Measurements from ENCODE around the gene OSR1.

Gene OSR1

DNA sequence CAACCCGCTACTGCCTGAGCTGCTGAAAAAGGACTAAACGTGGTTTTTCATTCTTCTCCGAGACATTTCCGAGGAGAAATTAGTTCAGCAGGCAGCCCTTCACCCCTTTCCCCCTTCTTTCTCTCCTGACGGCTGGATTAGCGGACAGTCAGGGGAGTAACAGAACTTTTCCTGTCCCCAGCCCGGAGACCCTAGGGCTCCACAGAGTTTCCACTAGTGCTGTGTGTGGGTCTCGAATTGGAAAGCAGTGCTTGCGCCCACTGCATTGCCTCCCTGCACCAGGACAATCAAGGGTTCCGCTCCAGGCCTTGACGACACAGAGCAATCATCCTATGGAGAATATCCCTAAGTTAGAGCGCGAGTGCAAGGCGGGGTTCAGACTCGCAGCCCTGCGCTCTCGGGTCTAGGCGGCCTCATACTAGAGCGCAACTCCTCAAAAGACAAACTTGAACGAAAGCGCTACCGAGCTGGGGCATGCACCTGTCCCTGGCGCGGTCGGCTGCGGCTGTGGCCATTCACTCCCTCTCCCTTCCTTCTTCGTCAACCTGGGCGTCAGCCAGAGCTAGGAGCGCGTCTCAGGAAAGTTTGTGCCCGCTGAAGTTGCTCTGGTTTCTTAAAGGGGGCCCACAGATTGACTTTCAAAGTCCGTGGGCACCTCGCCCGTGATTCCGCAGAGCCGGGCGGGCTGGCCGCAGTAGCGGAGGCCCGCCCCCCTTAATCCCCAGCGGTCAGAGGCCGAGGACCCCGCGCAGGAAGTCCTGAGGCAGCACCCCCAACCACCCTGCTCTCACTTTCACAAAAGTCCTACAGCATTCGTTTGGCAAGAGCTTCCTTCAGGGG lies 801 bp downstream of the OSR1 start:
- no peak for DNase-seq (ENCODE audit: low read depth)

DNA sequence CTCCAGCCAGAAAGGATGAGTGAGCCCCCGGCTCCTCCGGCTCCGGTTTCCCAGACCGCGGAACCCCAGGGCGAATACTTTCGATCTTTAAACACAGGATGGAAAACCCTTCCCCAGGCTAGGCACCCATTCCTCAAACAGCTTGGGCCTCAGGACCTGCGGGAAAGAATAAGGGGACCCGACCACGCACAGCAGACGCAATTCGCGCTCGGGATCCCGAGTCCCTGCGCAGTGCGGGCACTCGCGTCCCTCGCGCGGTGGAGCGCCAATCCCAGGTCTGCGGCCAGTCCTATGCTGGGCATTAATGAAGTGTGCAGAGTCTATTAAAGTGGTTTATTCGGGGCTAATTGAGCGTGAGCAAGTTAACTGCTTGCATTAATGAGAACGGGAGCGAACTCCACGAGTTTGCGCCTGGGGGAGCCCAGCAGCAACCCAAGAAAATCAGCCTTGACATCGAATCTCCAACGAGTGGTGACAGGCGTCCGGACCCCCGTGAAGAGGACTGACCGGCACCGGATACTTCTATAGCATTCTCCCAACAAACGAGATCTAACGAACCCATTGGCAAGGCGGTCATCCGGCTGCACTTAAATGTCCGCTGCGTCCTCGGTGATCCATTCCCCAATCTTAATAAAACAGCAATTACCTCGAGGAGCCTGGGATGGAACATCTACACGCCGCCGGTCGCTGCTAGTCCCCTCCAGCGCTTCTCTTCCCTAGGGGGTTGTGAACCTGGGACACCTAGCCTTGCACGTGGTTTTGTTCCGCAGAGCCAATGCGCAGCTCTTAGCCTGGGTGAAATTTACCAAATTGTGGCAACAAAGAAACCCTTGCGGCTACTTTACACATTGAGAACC lies 1.6 kb downstream of the OSR1 start:
- no peak for DNase-seq (ENCODE audit: low read depth)

GRCh38 chr2:19355931-19356544 lies 2.4 kb downstream of the OSR1 start:
- no peak for DNase-seq (ENCODE audit: low read depth)

DNA sequence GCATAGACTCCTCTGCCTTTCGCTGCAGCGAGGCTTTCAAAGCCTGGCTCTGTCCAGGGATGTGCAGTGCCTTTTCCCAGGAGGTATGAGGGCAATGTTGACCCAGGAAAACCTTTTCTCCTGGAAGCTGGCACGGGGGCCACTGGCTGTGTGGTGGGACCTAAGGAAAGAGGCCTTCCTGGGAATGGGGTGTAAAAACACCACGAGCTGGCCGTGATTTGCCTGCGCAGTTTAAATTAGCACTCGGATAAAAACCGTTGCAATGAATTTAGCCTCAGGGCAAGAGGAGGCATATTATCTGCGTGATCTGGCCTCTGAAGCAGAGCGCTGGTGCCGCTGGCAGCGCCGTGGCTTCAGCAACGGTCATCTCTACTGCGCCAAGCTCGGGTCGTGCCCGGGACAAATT lies 3.0 kb downstream of the OSR1 start:
- DNase-seq (ENCODE audit: low read depth) = no peak

DNA sequence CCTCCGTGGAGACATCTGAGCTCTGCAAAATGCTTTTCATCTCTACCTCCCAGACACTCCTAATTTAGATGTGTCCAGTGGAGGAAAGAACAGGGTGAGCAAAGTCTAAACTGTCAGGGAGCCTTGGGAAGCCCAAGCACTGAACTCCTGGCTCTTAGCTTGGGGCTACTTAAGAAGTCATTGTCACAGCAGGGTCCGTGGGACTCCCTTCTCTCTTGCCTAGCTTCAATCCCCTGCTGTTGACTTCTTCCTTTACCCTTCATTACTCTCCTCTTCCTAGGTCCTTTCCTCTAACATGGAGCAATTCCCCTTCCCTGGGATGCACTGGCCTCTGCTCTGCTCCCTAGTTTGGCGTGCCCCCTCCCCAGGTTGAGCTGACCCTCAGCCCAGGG lies 3.4 kb downstream of the OSR1 start:
- no peak for DNase-seq (ENCODE audit: low read depth)

DNA sequence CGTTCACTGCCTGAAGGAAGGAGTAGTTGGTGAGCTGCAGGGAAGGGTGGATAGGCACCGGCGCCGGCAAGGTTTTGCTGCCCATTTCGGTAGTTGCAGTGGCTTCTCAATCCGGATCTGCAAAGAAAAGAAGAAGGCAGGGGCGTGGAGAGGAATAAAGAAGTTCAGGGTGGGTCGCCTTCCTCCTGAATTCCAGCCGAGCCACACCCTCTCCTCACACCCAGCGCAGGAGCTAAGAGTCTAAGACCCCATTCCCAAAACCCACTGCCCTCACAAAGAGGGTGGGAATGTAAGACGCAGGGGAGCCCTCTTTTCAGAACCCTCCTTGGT lies 4.7 kb downstream of the OSR1 start:
- DNase-seq (ENCODE audit: low read depth) = no peak

- DNase-seq (ENCODE audit: low read depth) = no peak
Observed at GRCh38 chr2:19352946-19353720, 5.3 kb downstream of the OSR1 start.

DNA sequence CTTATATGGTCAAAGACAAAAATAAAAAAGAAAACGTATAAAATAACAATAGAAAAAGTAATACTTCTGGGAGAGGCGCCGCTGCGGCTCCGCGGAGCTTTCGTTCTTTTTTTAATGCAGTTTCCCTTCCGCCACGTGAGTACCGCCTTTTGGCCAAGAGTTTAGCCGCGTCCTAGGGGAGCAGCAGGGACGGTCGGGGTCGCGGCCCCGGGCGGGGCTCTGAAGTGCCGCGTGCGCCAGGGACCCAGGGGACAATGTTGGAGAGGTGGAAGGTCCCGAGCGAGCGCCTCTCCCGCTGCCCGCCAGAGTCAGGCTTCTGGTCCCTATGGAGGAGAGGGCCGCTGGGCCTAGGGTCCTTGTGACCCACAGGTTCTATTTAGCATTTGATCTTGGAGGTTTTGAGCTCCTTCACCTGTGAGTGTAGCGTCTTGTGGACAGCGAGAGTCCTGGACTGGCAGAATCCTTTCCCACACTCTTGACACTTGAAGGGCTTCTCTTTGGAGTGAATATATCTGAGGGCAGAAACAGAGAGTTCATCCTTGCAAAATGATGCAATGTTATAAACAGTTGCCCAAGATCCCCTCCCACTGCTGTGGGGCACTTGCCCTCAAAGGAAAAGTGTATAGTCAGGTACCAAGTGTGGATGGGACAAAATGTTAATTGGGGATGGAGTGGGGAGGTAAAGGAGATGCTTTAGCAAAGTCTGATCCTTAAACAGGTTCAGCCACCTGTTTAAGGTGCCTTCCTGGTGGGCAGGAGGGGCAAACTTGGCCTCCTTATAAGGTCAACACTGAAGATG lies 6.3 kb downstream of the OSR1 start:
- no peak for DNase-seq (ENCODE audit: low read depth)

GRCh38 chr2:19351499-19351898 lies 6.9 kb downstream of the OSR1 start:
- no peak for DNase-seq (ENCODE audit: low read depth)

DNA sequence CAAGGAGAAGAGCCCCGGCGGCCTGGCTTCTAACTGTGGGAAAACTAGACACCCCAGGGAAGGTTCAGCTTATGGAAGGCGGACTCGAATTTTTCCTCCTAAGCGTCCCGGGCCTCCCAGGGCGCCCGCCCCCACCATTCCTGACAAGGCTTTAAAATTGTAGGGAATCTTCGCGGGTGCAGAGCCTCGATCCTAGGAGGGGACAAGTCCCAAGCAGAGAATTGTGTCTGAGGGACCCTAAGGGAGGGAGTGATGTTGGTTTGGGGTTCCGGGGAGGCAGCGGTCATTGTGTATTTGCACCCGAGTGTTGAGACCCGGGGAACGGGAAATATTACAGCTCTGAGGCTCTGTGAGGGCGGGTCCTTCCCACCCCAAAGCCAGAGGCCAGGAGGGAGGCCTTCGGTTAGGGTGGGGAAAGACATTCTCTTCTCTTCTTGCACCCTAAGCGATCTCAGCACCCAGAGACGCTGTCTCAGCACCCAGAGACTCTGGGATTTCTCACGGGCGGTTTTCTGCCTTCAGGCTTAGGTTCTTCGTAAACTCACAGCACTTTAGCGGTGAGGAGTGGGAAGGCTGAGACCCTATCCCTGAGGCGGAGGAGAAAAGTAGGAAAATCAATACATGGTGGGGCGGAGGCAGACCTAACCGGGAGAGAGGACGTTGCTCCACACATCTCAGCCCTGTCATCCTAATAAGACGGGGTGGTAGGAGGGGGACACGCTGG lies 7.6 kb downstream of the OSR1 start:
- no peak for DNase-seq (ENCODE audit: low read depth)

DNA sequence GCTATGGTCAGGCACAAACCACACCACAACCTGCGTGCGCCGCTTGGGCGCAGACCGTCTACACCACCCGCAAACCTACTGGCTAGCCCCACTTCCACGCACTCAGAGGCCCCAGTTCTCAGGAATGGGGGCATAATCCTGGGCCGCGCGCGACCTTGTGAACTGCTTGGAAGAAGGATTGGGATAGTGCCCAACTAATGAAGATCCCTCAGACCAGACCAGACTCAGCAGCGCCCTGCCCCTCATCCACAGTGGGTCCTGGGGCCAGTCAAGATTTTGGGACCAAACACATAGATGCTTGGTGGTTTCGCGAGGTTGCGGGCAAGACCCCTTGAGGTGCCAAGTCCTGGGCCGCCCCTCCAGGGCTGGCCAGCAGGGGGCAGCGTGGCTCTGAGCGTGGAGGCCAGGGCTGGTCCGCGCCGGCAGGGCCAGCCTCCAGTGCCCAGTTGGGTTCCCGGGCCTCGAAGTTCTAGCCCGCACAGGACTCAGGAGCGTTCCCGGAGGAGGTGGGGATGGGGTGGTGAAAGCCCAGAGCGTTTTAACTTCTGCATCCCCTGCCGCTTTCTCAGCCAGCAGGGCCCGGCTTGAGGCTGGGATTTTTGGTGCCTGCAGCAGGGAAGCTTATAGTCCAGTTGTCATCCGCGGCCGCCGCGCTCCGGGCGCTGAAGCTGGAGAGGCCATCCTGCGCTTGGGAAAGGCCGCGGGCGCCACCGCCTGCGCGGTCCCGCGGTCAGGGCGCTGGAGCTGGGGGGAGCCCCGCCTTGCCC lies 8.3 kb downstream of the OSR1 start:
- DNase-seq (ENCODE audit: low read depth) = peak; percentile 33

- no peak for DNase-seq (ENCODE audit: low read depth)
Observed at GRCh38 chr2:19348692-19349091, 9.7 kb downstream of the OSR1 start.

DNA sequence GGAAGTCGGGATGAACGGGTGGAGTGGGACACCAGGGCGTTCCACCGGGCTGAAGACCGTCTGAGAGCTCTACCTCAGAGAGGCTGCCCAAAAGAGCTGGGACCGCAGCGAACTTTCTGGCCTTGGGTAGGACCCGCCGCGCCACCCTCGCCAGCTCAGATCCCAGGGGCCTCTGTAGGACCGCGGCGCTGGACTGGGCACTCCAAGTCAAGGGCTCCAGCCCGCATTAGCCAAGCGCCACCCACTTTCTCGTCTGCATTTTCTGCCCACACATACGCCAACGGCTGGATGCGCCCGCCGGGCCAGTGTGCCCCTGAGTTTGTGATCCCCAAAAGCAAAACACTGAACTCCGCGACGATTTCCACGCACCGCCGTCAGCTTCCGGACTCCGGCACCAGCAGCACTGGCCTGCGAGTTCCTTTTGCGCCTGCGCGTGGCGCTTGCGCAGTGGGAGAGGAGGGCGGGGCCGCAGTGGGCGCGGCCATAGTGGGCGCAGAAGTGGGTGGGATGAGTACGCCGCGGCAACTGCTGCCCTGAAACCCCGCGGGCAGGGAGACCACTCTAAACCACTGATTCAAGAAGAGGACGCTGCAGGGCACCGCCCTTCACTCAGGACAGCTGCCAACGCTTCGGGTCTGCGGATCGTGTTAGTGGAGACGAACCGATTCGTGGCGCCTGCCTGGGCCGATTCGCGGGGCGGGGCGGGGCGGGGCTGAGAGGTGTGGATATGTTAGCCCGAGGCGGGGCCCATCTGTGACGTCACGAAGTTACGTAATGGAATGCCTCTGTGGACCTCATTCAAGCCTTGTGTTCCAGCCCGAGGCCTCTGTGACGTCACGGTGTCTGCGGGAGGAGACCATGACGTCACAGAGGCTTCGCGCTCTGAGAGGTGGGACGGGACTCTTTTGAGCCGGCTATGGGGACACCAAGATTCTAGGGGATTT lies 10.5 kb downstream of the OSR1 start:
- peak; percentile 88 for DNase-seq (ENCODE audit: low read depth)

DNA sequence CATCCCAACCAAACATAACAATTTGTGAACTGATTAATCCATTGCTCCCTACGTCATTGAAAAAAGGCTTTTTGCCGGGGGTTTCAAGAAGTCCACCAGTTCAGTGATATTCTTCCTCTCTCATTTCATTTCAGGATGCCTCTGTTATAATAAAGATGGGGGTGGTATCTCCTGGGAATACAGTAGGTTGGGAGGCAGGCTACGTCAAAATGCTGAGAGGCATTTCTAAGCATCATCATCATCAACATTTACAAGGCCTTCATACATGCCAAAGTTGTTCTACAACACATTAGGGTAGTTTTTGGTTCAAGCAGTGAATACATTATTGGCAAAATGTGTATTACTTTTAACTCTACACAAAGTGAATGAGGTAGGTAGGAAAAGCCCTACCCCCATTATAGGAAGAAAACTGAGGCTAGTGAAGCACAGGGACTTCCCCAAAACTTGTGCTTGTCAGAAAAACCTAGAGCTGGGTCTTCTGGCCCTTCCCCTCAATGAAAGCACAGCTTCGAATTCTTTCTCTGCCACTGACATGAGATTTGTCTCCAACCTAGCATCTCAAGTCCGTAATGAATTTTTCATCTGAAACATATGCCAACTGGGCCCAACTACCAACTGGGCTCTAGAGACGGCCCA lies 11.3 kb downstream of the OSR1 start:
- DNase-seq (ENCODE audit: low read depth) = no peak

GRCh38 chr2:19337742-19338141 lies 20.7 kb downstream of the OSR1 start:
- DNase-seq (ENCODE audit: low read depth) = no peak

- no peak for DNase-seq (ENCODE audit: low read depth)
Observed at GRCh38 chr2:19337202-19337601, 21.2 kb downstream of the OSR1 start.

- no peak for DNase-seq (ENCODE audit: low read depth)
Observed at GRCh38 chr2:19336781-19337180, 21.6 kb downstream of the OSR1 start.

DNA sequence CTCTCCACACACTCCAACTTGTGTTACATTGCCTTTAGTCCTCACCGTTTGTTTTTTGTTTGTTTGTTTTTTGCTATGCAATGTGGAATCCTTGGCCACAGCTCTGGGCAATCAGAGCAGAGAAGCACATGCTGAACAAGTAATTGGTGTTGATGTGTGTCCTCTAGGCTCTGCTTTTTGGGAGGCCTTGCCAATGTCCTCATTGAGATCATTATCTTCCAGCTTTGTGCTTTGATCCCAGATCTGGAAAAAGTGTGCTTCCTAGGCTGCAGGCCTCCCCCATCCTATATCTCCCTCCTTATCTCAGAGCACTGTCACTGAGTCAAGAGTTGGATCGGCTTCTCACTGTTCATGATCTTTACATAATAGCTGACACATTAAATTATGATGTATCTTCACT lies 25.9 kb downstream of the OSR1 start:
- no peak for DNase-seq (ENCODE audit: low read depth)
